Fibroblast of the aortic adventitia (primary cell): ENCODE data around the gene STOML2. TPM values are rescaled to one million over a fixed set of nuclear protein-coding genes. Genes with fewer than 3 reads are reported as not detected.
A peak's percentile ranks its signal among the peaks of the same experiment; 100 is the strongest.

ENCODE experiments used
- DNase-seq: peaks from one replicate; pipeline ENCODE4 v3.0.0-alpha.2; 2010; ENCODE audit warnings: low read depth
- H3K4me3 ChIP-seq: 2 replicates; pipeline ENCODE4 v1.5.1; 2011; ENCODE audit warnings: low read depth, mild to moderate bottlenecking, control low read depth, low read length, moderate library complexity
- CTCF ChIP-seq: IDR thresholded peaks from 2 replicates; pipeline ENCODE4 v1.5.1; 2011; ENCODE audit warnings: mild to moderate bottlenecking, low read length, control low read depth, inconsistent platforms; ENCODE audit not compliant: insufficient read depth
- total RNA-seq: library from RNA; depleted of rRNA; stranded (reverse); fragments of >200 nt; gene quantifications from 2 replicates; pipeline ENCODE4 v1.2.3, GENCODE V29; 2012; ENCODE audit warnings: low replicate concordance

The STOML2 gene
- total RNA-seq, 1 donor = 109 TPM

GRCh38 chr9:35054185-35054835, 48.6 kb downstream of the STOML2 start:
- DNase-seq = no peak
- TF ChIP-seq CTCF = no peak
- no peak overlapping the region for H3K4me3 ChIP-seq

- no peak overlapping the region for H3K4me3 ChIP-seq
- peak; percentile 66 for TF ChIP-seq CTCF
- peak; percentile 56 for DNase-seq
Observed at GRCh38 chr9:35051069-35051967, 51.6 kb downstream of the STOML2 start.

Other genes with a start within 250 kb of the STOML2 start
- gene PHF24, start 144.8 kb downstream of the STOML2 start, total RNA-seq = under 0.01 and 0.16 TPM in 2 replicates
- 6.9 and 9.6 TPM in 2 replicates for gene DNAJB5, start 113.4 kb downstream of the STOML2 start, total RNA-seq
- 203 and 210 TPM in 2 replicates for gene VCP, start 30.5 kb downstream of the STOML2 start, total RNA-seq
- gene FANCG, start 23.2 kb downstream of the STOML2 start, total RNA-seq = 16.2 and 32.2 TPM in 2 replicates
- gene PIGO, start 6.5 kb downstream of the STOML2 start, total RNA-seq = 8.9 and 12.1 TPM in 2 replicates
- 14.1 and 22.1 TPM in 2 replicates for gene ATOSB, start 12.7 kb upstream of the STOML2 start, total RNA-seq
- 10.1 and 32.6 TPM in 2 replicates for gene UNC13B, start 58.9 kb upstream of the STOML2 start, total RNA-seq